UCSD-AML1 (cell line): ENCODE data around the gene ARRDC4.

Experiments used
- DNase-seq: peaks from one replicate; lab custom pipeline; 2025; ENCODE audit not compliant: unreplicated experiment; lab: John Stamatoyannopoulos, UW

Gene ARRDC4, protein sequence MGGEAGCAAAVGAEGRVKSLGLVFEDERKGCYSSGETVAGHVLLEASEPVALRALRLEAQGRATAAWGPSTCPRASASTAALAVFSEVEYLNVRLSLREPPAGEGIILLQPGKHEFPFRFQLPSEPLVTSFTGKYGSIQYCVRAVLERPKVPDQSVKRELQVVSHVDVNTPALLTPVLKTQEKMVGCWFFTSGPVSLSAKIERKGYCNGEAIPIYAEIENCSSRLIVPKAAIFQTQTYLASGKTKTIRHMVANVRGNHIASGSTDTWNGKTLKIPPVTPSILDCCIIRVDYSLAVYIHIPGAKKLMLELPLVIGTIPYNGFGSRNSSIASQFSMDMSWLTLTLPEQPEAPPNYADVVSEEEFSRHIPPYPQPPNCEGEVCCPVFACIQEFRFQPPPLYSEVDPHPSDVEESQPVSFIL

GRCh38 chr15:97960364-97961066 lies at the start of gene ARRDC4:
TSS of gene ARRDC4 (plus strand) at chr15:97960703. CDS start at chr15:97960862, 159 bp downstream.
- DNase-seq, result peak; percentile 100

- no peak for DNase-seq
Observed at GRCh38 chr15:97914711-97915110, 45.8 kb upstream of the ARRDC4 start.

DNA sequence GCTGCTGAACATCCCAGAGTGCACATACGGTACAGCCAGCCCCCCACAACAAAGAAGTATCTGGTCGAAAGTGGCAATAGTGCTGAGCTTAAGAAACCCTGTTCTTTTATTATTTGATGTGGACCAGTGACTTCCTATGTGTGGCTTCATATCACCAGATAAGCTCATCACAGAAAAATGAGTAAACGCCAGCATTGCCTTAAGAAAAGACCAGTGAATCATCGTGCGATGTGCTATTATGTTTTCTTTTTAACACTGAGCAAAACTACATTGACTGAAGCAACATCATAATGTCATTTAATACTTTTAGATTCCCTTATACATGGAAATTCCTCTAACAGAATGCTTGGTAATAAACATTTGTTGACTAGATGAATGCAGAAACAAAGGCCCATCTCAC lies 45.2 kb upstream of the ARRDC4 start:
- DNase-seq, result no peak

- DNase-seq, result no peak
Observed at GRCh38 chr15:97921296-97921865, 39.1 kb upstream of the ARRDC4 start.

DNA sequence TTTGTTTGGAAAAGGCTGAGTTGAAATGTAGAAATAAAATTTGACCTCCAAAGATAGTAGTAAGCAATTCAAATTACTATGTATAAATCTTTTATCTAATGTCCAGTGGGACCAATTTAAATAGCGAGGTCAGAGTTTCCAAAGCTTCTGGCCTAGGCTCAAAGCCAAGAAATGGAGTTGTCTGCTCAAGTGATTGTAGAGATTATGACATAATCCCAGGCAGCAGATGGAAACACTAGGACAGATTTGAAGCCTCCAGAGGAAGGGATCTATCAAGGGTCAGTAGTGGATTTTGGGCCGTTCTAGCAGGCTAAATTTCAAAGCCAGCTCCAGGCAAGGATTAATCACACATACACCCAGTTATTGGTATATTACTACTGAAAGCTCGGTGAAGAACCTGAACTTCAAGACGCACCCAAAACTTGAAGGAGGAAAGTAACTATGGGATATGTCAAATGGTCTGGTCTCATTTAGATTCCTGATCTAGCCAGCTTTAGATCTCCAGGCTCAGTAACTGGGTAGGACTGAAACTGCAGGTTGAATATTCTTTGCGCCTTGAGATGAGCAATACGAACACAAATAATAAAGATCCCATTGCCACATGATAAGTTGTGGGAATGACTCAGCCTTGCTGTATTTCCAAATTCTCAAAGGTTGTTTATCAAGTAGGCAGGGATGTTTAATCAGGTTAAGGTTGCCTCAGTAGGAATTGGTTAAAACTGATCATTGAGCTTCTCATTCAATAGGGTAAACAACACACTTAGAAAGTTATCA lies 30.9 kb upstream of the ARRDC4 start:
- DNase-seq, result no peak

- DNase-seq, result no peak
Observed at GRCh38 chr15:97930230-97930629, 30.3 kb upstream of the ARRDC4 start.

DNA sequence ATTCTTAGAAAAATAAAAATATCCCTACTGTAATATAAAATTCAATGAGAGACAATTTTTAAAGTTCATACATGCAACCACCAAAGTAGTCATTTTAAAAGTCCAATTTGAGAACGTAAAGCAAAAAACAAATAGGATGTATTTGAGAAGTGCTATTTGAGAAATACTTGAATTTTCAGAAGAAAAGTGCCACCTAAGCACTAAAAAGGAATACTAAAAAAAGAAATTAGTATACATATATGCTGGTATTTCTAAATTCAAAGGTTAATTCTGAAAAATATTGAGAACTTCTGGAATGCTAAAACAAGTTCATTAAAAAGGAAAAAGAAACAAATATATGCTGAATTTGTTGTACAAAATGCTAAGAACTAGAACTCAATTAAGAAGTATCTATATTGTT lies 29.2 kb upstream of the ARRDC4 start:
- no peak for DNase-seq

DNA sequence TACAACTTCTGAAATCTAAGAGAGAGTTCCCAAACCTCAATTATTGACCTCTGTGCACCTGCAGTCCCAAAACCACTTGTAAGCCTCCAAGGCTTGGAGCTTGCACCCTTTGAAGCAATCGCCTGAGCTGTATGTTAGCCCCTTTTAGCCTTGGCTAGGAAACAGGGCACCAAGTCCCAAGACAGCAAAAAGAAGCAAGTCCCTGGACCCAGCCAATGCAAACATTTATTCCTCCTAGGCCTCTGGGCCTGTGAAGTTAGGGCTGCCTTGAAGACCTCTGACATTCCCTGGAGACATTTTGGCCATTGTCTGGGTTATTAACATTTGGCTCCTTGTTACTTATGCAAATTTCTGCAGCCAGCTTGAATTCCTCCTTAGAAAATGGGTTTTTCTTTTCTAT lies 26.9 kb upstream of the ARRDC4 start:
- no peak for DNase-seq

- no peak for DNase-seq
Observed at GRCh38 chr15:97940993-97941392, 19.5 kb upstream of the ARRDC4 start.

- DNase-seq, result no peak
Observed at GRCh38 chr15:97941572-97941971, 18.9 kb upstream of the ARRDC4 start.

DNA sequence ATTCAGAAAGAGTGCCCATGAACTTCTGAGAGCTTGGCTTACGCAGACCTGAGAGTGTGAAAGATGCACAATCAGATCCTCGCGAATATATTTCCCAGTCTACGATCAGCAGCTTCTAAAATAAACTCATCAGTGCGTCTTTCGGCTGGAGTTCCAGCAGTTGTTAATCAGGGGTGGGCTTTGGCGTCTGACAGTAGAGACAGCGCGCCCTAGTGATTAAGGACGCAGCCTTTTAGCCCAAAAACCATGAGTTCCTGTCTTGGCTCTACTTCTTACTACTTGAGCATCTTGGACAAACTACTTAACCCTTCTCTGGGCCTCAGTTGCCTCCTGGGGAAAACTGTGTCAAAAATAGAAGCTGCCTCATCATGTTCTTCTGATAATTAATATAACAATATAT lies 15.8 kb upstream of the ARRDC4 start:
- no peak for DNase-seq

GRCh38 chr15:97947465-97948260 lies 12.8 kb upstream of the ARRDC4 start:
- no peak for DNase-seq

GRCh38 chr15:97953254-97953653 lies 7.2 kb upstream of the ARRDC4 start:
- no peak for DNase-seq

DNA sequence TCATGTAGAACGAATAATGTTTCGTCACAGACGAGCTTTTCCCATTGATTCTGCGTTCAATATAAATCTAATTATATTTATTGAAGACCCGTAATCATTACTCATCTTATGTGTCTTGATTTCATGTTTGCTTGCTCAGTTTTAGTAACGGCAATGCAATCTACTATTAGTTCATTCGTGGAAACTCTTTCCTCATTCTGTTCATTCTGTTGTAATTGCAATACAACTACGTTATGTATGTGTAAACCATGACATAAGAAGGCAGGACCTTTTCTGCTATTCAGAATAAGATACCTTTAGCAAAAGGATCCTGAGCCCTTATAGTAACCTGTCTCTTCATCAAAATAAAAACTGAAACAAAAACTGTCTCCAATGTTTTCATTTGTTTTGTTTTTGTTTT lies 6.8 kb upstream of the ARRDC4 start:
- DNase-seq, result no peak

- no peak for DNase-seq
Observed at GRCh38 chr15:97955035-97955434, 5.5 kb upstream of the ARRDC4 start.

DNA sequence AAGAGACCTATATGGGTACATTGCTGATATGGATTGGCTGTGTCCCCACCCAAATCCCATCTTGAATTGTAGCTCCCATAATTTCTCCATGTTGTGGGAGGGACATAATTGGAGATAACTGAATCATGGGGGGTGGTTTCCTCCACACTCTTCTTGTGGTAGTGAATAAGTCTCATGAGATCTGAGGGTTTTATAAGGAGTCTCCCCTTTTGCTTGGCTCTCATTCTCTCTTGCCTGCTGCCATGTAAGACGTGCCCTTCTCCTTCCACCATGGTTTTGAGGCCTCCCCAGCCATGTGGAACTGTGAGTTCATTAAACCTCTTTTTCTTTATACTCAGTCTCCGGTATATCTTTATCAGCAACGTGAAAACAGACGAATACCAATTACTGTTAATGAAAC lies 5.0 kb upstream of the ARRDC4 start:
- no peak for DNase-seq

DNA sequence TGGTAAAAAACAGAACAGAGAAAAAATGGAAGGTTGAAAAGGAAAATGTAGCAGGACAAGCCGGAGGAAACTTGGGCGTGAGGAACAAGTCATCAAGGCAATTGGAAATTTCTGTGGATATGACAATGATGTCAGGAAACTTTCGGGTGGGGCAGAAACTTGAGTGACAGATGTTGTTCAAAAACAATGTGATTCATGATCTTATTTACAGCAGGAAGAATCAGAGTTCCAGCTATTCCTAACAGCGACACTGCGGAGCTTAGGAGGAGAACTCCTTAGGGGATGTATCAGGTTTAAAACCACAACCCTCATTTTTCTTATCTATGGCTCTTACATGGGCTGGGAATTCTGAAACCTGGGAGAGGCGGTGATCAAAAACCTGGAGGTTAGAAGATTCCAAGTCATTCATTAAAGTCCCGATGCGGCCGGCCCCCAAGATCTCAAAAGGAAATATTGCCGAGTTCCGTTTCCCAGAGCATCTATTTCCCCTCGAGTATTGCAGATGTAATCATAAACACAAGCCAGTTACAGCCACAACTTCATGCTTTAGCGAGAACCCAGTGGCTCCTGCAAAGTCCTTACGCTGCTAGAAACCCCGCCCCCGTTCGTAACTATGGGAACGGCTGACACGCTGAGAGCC lies 659 bp upstream of the ARRDC4 start:
- no peak for DNase-seq

- DNase-seq, result peak; percentile 52
Observed at GRCh38 chr15:97961067-97961954, 808 bp downstream of the ARRDC4 start.

DNA sequence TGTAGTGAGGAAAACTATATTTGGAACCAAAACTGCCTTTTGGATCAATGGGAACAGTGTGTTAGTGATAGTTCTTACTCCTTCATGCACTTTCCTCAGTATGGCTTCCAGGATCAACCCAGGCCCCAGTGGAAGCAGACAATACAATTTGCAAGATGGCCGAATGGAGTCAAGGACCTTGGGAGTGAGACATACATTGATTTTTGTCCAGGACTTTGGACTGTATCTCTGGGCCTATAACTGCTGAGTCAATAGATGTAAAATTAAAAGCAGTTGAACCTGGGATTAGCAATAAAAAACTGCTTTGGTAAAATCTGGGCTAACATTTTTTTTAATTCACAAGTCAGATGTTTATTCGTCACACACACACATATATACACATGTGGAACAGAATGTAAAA lies 1.8 kb downstream of the ARRDC4 start:
- DNase-seq, result no peak
